Keratinocyte (primary cell): Measurements from ENCODE around the gene BPTF. TPM values are rescaled to one million over a fixed set of nuclear protein-coding genes. Genes with fewer than 3 reads are reported as not detected.
"Not testable (repeated sequence)": the region's sequence is repeated elsewhere in the genome, so short reads cannot be mapped to it uniquely, and the experiment has no call there.

ENCODE experiments used
- DNase-seq: peaks from one replicate; pipeline ENCODE4 v3.0.0-alpha.2; 2011; ENCODE audit warnings: low read depth, missing footprints, low spot score
- FAIRE-seq: peaks from 2 replicates; lab custom pipeline; 2011; peaks lifted over from hg19 to GRCh38; lab: Jason Lieb, UNC
- H2AFZ ChIP-seq: 2 replicates; pipeline ENCODE4 v1.6.0; 2012; ENCODE audit warnings: low read length, control low read depth, inconsistent platforms; ENCODE audit not compliant: control insufficient read depth
- H3K27ac ChIP-seq: 2 replicates; pipeline ENCODE4 v1.5.1; 2011; ENCODE audit warnings: low read length; ENCODE audit not compliant: control insufficient read depth, insufficient read depth
- H3K27me3 ChIP-seq: 3 replicates; pipeline ENCODE4 v1.6.0; 2011; ENCODE audit warnings: low read length; ENCODE audit not compliant: control insufficient read depth, insufficient read depth; ENCODE audit errors: extremely low read depth
- H3K36me3 ChIP-seq, 2 experiments: 2 replicates in 1 of 2; 3 replicates in 1 of 2; pipeline ENCODE4 v1.5.1; 2011; ENCODE audit warnings: low read length in 2 of 2, mild to moderate bottlenecking in 1 of 2; ENCODE audit not compliant: control insufficient read depth in 2 of 2, insufficient read depth in 2 of 2; ENCODE audit errors: extremely low read depth in 1 of 2
- H3K4me1 ChIP-seq: 3 replicates; pipeline ENCODE4 v1.5.1; 2011; ENCODE audit warnings: low read length; ENCODE audit not compliant: control insufficient read depth, insufficient read depth; ENCODE audit errors: extremely low read depth
- H3K4me2 ChIP-seq: 3 replicates; pipeline ENCODE4 v1.6.0; 2011; ENCODE audit warnings: low read depth, low read length; ENCODE audit not compliant: control insufficient read depth, insufficient read depth; ENCODE audit errors: extremely low read depth
- H3K4me3 ChIP-seq, 3 experiments: fragments of 200-600 bp in 1 of 3; sonication (generic) in 1 of 3; 2 replicates in 2 of 3; 3 replicates in 1 of 3; pipeline ENCODE4 v1.5.1; 2011 to 2016; ENCODE audit warnings: low read length in 3 of 3, mild to moderate bottlenecking in 3 of 3, control low read depth in 2 of 3, inconsistent platforms in 1 of 3, low read depth in 1 of 3, mixed read lengths in 1 of 3, mixed run types in 1 of 3, moderate library complexity in 1 of 3; ENCODE audit not compliant: control insufficient read depth in 2 of 3, insufficient read depth in 2 of 3; ENCODE audit errors: extremely low read depth in 1 of 3
- H3K79me2 ChIP-seq: 2 replicates; pipeline ENCODE4 v1.6.0; 2012; ENCODE audit warnings: low read length; ENCODE audit not compliant: control insufficient read depth, insufficient read depth
- H3K9ac ChIP-seq: 3 replicates; pipeline ENCODE4 v1.6.0; 2011; ENCODE audit warnings: low read length; ENCODE audit not compliant: control insufficient read depth, insufficient read depth; ENCODE audit errors: extremely low read depth
- H3K9me1 ChIP-seq: 3 replicates; pipeline ENCODE4 v1.6.0; 2011; ENCODE audit warnings: low read length; ENCODE audit not compliant: control insufficient read depth, insufficient read depth; ENCODE audit errors: extremely low read depth
- H3K9me3 ChIP-seq: 2 replicates; pipeline ENCODE4 v1.5.1; 2012; ENCODE audit warnings: low read depth, low read length; ENCODE audit not compliant: control insufficient read depth
- H4K20me1 ChIP-seq: 3 replicates; pipeline ENCODE4 v1.6.0; 2011; ENCODE audit warnings: low read length; ENCODE audit not compliant: control insufficient read depth, insufficient read depth; ENCODE audit errors: extremely low read depth
- CTCF ChIP-seq, 3 experiments: IDR thresholded peaks in 1 of 3; conservative IDR thresholded peaks in 1 of 3; optimal IDR thresholded peaks in 1 of 3; 2 replicates in 2 of 3; 3 replicates in 1 of 3; pipeline versions ENCODE3 to v1.5.1; 2011; ENCODE audit warnings: low read length in 3 of 3, mild to moderate bottlenecking in 3 of 3, moderate library complexity in 2 of 3, control low read depth in 1 of 3, inconsistent platforms in 1 of 3; ENCODE audit not compliant: insufficient read depth in 2 of 3; ENCODE audit errors: extremely low read depth in 1 of 3
- EZH2 ChIP-seq: IDR thresholded peaks from one replicate; pipeline ENCODE4 v1.6.1; 2012; ENCODE audit warnings: inconsistent platforms, mild to moderate bottlenecking, low read length, moderate library complexity
- dilution Hi-C: fragments of 300-500 bp; cut with MboI; formaldehyde crosslinking; loops from one replicate; pipeline ENCODE4 v1.7.0; 2020; ENCODE audit warnings: low sequenced_read_pairs; ENCODE audit not compliant: extremely low pct_ligation_motif_present
- polyA plus RNA-seq, 5 experiments: library from polyadenylated mRNA; depleted of rRNA in 3 of 5; stranded (reverse) in 3 of 5; stranded (forward) in 1 of 5; unstranded in 1 of 5; fragments of >200 nt; gene quantifications; 1 replicate in 1 of 5; 2 replicates in 3 of 5; 3 replicates in 1 of 5; pipeline versions ENCODE4 v1.2.1 to v1.2.3, GENCODE V29; 2011 to 2012; ENCODE audit warnings: missing spikeins in 2 of 5, low read depth in 1 of 5, low replicate concordance in 1 of 5

The BPTF gene
- polyA plus RNA-seq, 1 donor (not counting 4 experiments of a cell fraction or from before 2014, with no cell fraction given) = 28.3 TPM

- no peaks in the 10 kb centered on the region for H3K9me1 ChIP-seq
- no peak overlapping the region for H3K9ac ChIP-seq
- no peak overlapping the region for H3K4me2 ChIP-seq
- H3K27me3 ChIP-seq = no peaks in the 10 kb centered on the region
- DNase-seq = no peak
- H3K27ac ChIP-seq = no peak overlapping the region
- H3K4me3 ChIP-seq = no peak overlapping the region
- H3K9me3 ChIP-seq = no peaks in the 10 kb centered on the region
- FAIRE-seq = no peak
- TF ChIP-seq CTCF (optimal IDR thresholded peaks at IDR 0.05 in 1 of 3, IDR thresholded peaks at IDR 0.05 in 1 of 3, conservative IDR thresholded peaks at IDR 0.05 in 1 of 3; ENCODE audit: extremely low read depth in 1 of 3, insufficient read depth in 2 of 3, low read length in 3 of 3) = no peak
- TF ChIP-seq EZH2 = no peak
- H4K20me1 ChIP-seq = no peaks in the 10 kb centered on the region
- H2AFZ ChIP-seq = no peak overlapping the region
- no peaks in the 10 kb centered on the region for H3K79me2 ChIP-seq
- peaks cover 1% of the 10 kb centered on the region for H3K4me1 ChIP-seq
- H3K36me3 ChIP-seq = no peaks in the 10 kb centered on the region
- dilution Hi-C loops = no loop called here
These were observed 189.9 kb downstream of the BPTF start for GRCh38 chr17:68015081-68015723.

- Histone ChIP-seq H3K79me2 (no peaks in the 10 kb centered on the region), H3K36me3 (no peaks in the 10 kb centered on the region), H3K27me3 (no peaks in the 10 kb centered on the region), H3K27ac (no peak overlapping the region), H3K9ac (no peak overlapping the region), H3K9me1 (no peaks in the 10 kb centered on the region), H3K4me2 (no peak overlapping the region), H3K9me3 (no peaks in the 10 kb centered on the region), H2AFZ (no peak overlapping the region), H4K20me1 (no peaks in the 10 kb centered on the region), H3K4me3 (no peak overlapping the region), H3K4me1 (peaks cover 7% of the 10 kb centered on the region)
- TF ChIP-seq EZH2 = no peak
- no peak for TF ChIP-seq CTCF (optimal IDR thresholded peaks at IDR 0.05 in 1 of 3, IDR thresholded peaks at IDR 0.05 in 1 of 3, conservative IDR thresholded peaks at IDR 0.05 in 1 of 3; ENCODE audit: extremely low read depth in 1 of 3, insufficient read depth in 2 of 3, low read length in 3 of 3)
- dilution Hi-C loops = no loop called here
- DNase-seq (no peak), FAIRE-seq (no peak)
These were observed 191.5 kb downstream of the BPTF start for GRCh38 chr17:68016838-68017237.

- H4K20me1 ChIP-seq, H3K9me1 ChIP-seq, dilution Hi-C loops, H3K27ac ChIP-seq, H3K4me3 ChIP-seq, H2AFZ ChIP-seq, H3K4me2 ChIP-seq, H3K9me3 ChIP-seq, DNase-seq, H3K9ac ChIP-seq, H3K27me3 ChIP-seq, H3K36me3 ChIP-seq, H3K79me2 ChIP-seq, H3K4me1 ChIP-seq, FAIRE-seq: not testable (repeated sequence)
These were observed 193.2 kb downstream of the BPTF start for GRCh38 chr17:68018493-68018892.
